K562 (cell line): Measurements from ENCODE around the gene LIPT1. TPM values are rescaled to one million over a fixed set of nuclear protein-coding genes. Genes with fewer than 3 reads are reported as not detected.

Experiments
- ATAC-seq: fragments of 200-7000 bp; cut with Tn5 transposase; 3 replicates; pipeline ENCODE4 v1.9.1; 2020; ENCODE audit warnings: moderate library complexity
- BruUV-seq: library from RNA; stranded (reverse); fragments of 400-500 nt; replicated peaks from 2 replicates; lab custom pipeline; 2021; lab: Mats Ljungman, UMichigan
- CTCF ChIA-PET: fragments of 300-600 bp; formaldehyde crosslinking; extraction: SDS; loops from one replicate; lab custom pipeline; 2021; ENCODE audit warnings: low intra/inter-chr PET ratio; lab: Yijun Ruan, JAX
- POLR2A ChIA-PET: fragments of 300-600, 350-650 bp; sonication (Branson Sonifier 250); formaldehyde crosslinking; extraction: SDS; loops from one replicate; lab custom pipeline; 2021; ENCODE audit warnings: antibody characterized with exemption, inconsistent platforms; lab: Yijun Ruan, JAX
- DNase-seq, 4 experiments: peaks; one replicate each; pipeline versions ENCODE4 v3.0.0 to v3.0.0-alpha.2; 2011 to 2018; ENCODE audit warnings: low spot score in 3 of 4, mixed read lengths in 3 of 4; ENCODE audit errors: extremely low read depth in 1 of 4
- FAIRE-seq: peaks from 2 replicates; lab custom pipeline; 2011; peaks lifted over from hg19 to GRCh38; lab: Jason Lieb, UNC
- H2AFZ ChIP-seq: 2 replicates; pipeline ENCODE4 v1.6.0; 2011; ENCODE audit warnings: low read depth, low read length, control low read depth, inconsistent platforms
- H3K27ac ChIP-seq: fragments of 200-600 bp; 3 replicates; pipeline ENCODE4 v1.8.0; 2011; ENCODE audit warnings: low read depth, mild to moderate bottlenecking, control low read depth, inconsistent platforms, low read length, moderate library complexity, mixed read lengths; ENCODE audit errors: extremely low read depth
- H3K27me3 ChIP-seq, 2 experiments: fragments of 300-600 bp in 1 of 2; 2 replicates in 1 of 2; 3 replicates in 1 of 2; pipeline versions ENCODE4 v1.6.0 to v1.8.0; 2011; ENCODE audit warnings: inconsistent platforms in 2 of 2, low read length in 2 of 2, mild to moderate bottlenecking in 1 of 2, mixed read lengths in 1 of 2, moderate library complexity in 1 of 2; ENCODE audit not compliant: control insufficient read depth in 2 of 2, insufficient read depth in 2 of 2
- H3K36me3 ChIP-seq: fragments of 300-600 bp; 3 replicates; pipeline ENCODE4 v1.8.0; 2011; ENCODE audit warnings: mild to moderate bottlenecking, low read length, inconsistent platforms; ENCODE audit not compliant: control insufficient read depth, insufficient read depth
- H3K4me1 ChIP-seq, 2 experiments: fragments of 200-600 bp in 1 of 2; replicated peaks in 1 of 2; 2 replicates in 1 of 2; 3 replicates in 1 of 2; pipeline versions ENCODE4 v1.5.1 to v1.8.0; 2011; ENCODE audit warnings: inconsistent platforms in 2 of 2, low read length in 2 of 2, mild to moderate bottlenecking in 1 of 2, mixed read lengths in 1 of 2, moderate library complexity in 1 of 2; ENCODE audit not compliant: control insufficient read depth in 2 of 2, insufficient read depth in 2 of 2
- H3K4me2 ChIP-seq: 2 replicates; pipeline ENCODE4 v1.6.1; 2011; ENCODE audit warnings: low read length, control low read depth, inconsistent platforms, mixed read lengths; ENCODE audit not compliant: insufficient read depth
- H3K4me3 ChIP-seq: fragments of 200-600 bp; sonication (generic), shearing (Covaris generic); 2 replicates; pipeline ENCODE4 v1.5.1; 2016; ENCODE audit warnings: control low read depth, inconsistent platforms
- H3K79me2 ChIP-seq: fragments of 200-600 bp; 3 replicates; pipeline ENCODE4 v1.8.0; 2011; ENCODE audit warnings: low read length, inconsistent platforms; ENCODE audit not compliant: control insufficient read depth, insufficient read depth
- H3K9ac ChIP-seq, 2 experiments: 2 replicates each; pipeline versions ENCODE4 v1.6.0 to v1.6.1; 2011; ENCODE audit warnings: low read depth in 2 of 2, low read length in 2 of 2, control low read depth in 1 of 2, inconsistent platforms in 1 of 2, mild to moderate bottlenecking in 1 of 2, mixed read lengths in 1 of 2; ENCODE audit not compliant: insufficient read depth in 1 of 2
- H3K9me1 ChIP-seq: one replicate; pipeline ENCODE4 v1.6.0; 2011; ENCODE audit warnings: inconsistent platforms, mild to moderate bottlenecking, low read length, moderate library complexity; ENCODE audit not compliant: control insufficient read depth, insufficient read depth
- H3K9me3 ChIP-seq: replicated peaks from 2 replicates; pipeline ENCODE4 v1.5.1; 2011; ENCODE audit warnings: low read depth, low read length, inconsistent platforms; ENCODE audit not compliant: control insufficient read depth, insufficient read depth
- H4K20me1 ChIP-seq: replicated peaks from 2 replicates; pipeline ENCODE4 v1.6.1; 2011; ENCODE audit warnings: low read length, inconsistent platforms, mixed read lengths; ENCODE audit not compliant: control insufficient read depth, insufficient read depth
- BCOR ChIP-seq: fragments of 450-650 bp; IDR thresholded peaks from 2 replicates; pipeline ENCODE4 v1.6.1; 2016
- BMI1 ChIP-seq: fragments of 150-350 bp; IDR thresholded peaks from 2 replicates; pipeline ENCODE4 v1.6.1; 2014; ENCODE audit warnings: low read length
- C11orf30 ChIP-seq: fragments of 450-650 bp; IDR thresholded peaks from 2 replicates; pipeline ENCODE4 v1.6.1; 2016; ENCODE audit warnings: low read depth, mild to moderate bottlenecking
- FOXA3 ChIP-seq, 2 experiments: fragments of 450-650 bp in 1 of 2; sonication (generic) in 1 of 2; formaldehyde crosslinking; IDR thresholded peaks in 1 of 2; conservative IDR thresholded peaks in 1 of 2; 2 replicates each; pipeline versions ENCODE4 v1.4.0 to v1.8.0; 2020 to 2022; ENCODE audit warnings: mild to moderate bottlenecking in 2 of 2, missing genetic modification reagents in 1 of 2
- ILK ChIP-seq: fragments of 450-650 bp; IDR thresholded peaks from 2 replicates; pipeline ENCODE4 v1.6.1; 2016; ENCODE audit warnings: missing genetic modification characterization, low read depth, mild to moderate bottlenecking, missing compliant biosample characterization, moderate library complexity, borderline replicate concordance
- MAFF ChIP-seq: IDR thresholded peaks from 2 replicates; pipeline ENCODE4 v1.6.1; 2012; ENCODE audit warnings: low read length, improper control_type of control experiment
- MAFK ChIP-seq: IDR thresholded peaks from 2 replicates; pipeline ENCODE4 v1.6.1; 2011; ENCODE audit warnings: low read length, improper control_type of control experiment
- NFE2 ChIP-seq: IDR thresholded peaks from 2 replicates; pipeline ENCODE4 v1.6.1; 2014; ENCODE audit warnings: antibody characterized with exemption, low read depth
- NFIC ChIP-seq: fragments of 450-650 bp; IDR thresholded peaks from 2 replicates; pipeline ENCODE4 v1.6.1; 2017; ENCODE audit warnings: mild to moderate bottlenecking, inconsistent platforms
- NR2C1 ChIP-seq, 2 experiments: fragments of 450-650 bp; IDR thresholded peaks; 2 replicates each; pipeline ENCODE4 v1.6.1; 2017; ENCODE audit warnings: mild to moderate bottlenecking in 2 of 2, antibody characterized with exemption in 1 of 2, inconsistent platforms in 1 of 2, missing compliant biosample characterization in 1 of 2, missing genetic modification characterization in 1 of 2
- SUPT5H ChIP-seq: fragments of 450-650 bp; IDR thresholded peaks from 2 replicates; pipeline ENCODE4 v1.6.1; 2016
- TFAM ChIP-seq: fragments of 250-450 bp; sonication (Bioruptor Pico); conservative IDR thresholded peaks from 2 replicates; pipeline ENCODE4 v1.5.0; 2021; ENCODE audit warnings: mild to moderate bottlenecking, moderate library complexity
- ZFP91 ChIP-seq: sonication (generic); formaldehyde crosslinking; IDR thresholded peaks from 2 replicates; pipeline ENCODE4 v1.8.0; 2022; ENCODE audit warnings: mild to moderate bottlenecking, missing genetic modification reagents
- ZNF124 ChIP-seq: sonication (generic); formaldehyde crosslinking; IDR thresholded peaks from 2 replicates; pipeline ENCODE4 v1.8.1; 2022; ENCODE audit warnings: missing genetic modification reagents
- ZNF511 ChIP-seq: sonication (generic); formaldehyde crosslinking; IDR thresholded peaks from 2 replicates; pipeline ENCODE4 v1.8.0; 2022; ENCODE audit warnings: mild to moderate bottlenecking, missing genetic modification reagents
- WGBS: fragments of 100-300 bp; shearing (Covaris generic); methylation state at CpG from one replicate; pipeline ENCODE4 v1.1.6; 2016; ENCODE audit warnings: low coverage, mixed read lengths; ENCODE audit not compliant: insufficient coverage; ENCODE audit errors: missing lambda C conversion rate; 5-methylcytosine and 5-hydroxymethylcytosine counted together
- in situ Hi-C: fragments of 300-500 bp; cut with MboI; formaldehyde crosslinking; loops from 4 replicates; pipeline ENCODE4 v1.15.0; 2018; ENCODE audit warnings: inconsistent platforms, mixed read lengths
- intact Hi-C: fragments of 100-400 bp; cut with micrococcal nuclease; formaldehyde crosslinking; loops from 2 replicates; pipeline ENCODE4 v1.14.2; 2022
- polyA plus RNA-seq, 8 experiments: library from polyadenylated mRNA; depleted of rRNA in 4 of 8; stranded (reverse) in 5 of 8; unstranded in 3 of 8; fragments of >200 nt; fragmentation: Nextera tagmentation in 2 of 8; fragmentation: Illumina TruSeq in 1 of 8; extraction: Ambion mirVana in 2 of 8; extraction: Trizol in 1 of 8; gene quantifications; 2 replicates each; pipeline versions ENCODE4 v1.2.1 to v1.2.3, GENCODE V29; 2011 to 2014; ENCODE audit warnings: inconsistent platforms in 1 of 8, missing spikeins in 1 of 8
- total RNA-seq, 7 experiments: library from RNA; depleted of rRNA in 6 of 7; stranded (reverse); fragments of >200 nt in 6 of 7; fragmentation: Illumina TruSeq in 2 of 7; extraction: Trizol in 2 of 7; gene quantifications; 2 replicates each; pipeline versions ENCODE4 v1.2.1 to v1.2.3, GENCODE V29; 2011 to 2021; ENCODE audit warnings: low replicate concordance in 1 of 7

The LIPT1 gene
- total and polyA plus RNA-seq, 9 of the 15 experiments (the other 6 are each of a cell fraction or from before 2014, with no cell fraction given), result 6.4 to 18.3 (median 11.6) TPM

GRCh38 chr2:99153921-99154604 is 704 bp upstream of the LIPT1 start:
- 15% methylated on average over 12 of the region's 12 CpGs for WGBS

More at GRCh38 chr2:99153921-99154604, 704 bp upstream of the LIPT1 start:
- H3K4me1 ChIP-seq, result peaks cover 11 to 21% of the 10 kb centered on the region in 2 experiments; a peak in 4 of 5 replicates
- peak overlapping the region; percentile 89 to 90 for H3K9ac ChIP-seq
- no peaks in the 10 kb centered on the region for H4K20me1 ChIP-seq
- peaks cover 32% of the 10 kb centered on the region for H3K79me2 ChIP-seq
- H3K36me3 ChIP-seq, result peaks cover 21% of the 10 kb centered on the region
- H3K4me3 ChIP-seq, result peak overlapping the region; percentile 64
- H3K9me1 ChIP-seq, result no peaks in the 10 kb centered on the region
- POLR2A ChIA-PET, result interaction anchor here (0.5 to 2.3 kb wide), 9 partner anchors 10 to 1108 kb away, joined by 3 to 8 read pairs (median 4); partner anchors contain the start of gene C2orf15
- intact Hi-C loops, result no loop called here
- TSS peak; percentile 64 for BruUV-seq
- ATAC-seq, result peak; percentile 6; the same call in 2 of the 3 replicates
- no peaks in the 10 kb centered on the region for H3K27me3 ChIP-seq
- peak in 2 of 4 experiments; percentile 18 to 21 for DNase-seq
- H3K27ac ChIP-seq, result peak overlapping the region; percentile 94
- CTCF ChIA-PET, result no interaction called here
- TF ChIP-seq BMI1 (no peak), TFAM (no peak), MAFK (0 out of 2 replicates have a peak, but pooled peaks have one; percentile 9), NR2C1 (IDR thresholded peaks at IDR 0.05) (no peak), NR2C1 (tag; IDR thresholded peaks at IDR 0.05) (no peak), NFIC (peak; percentile 49), NFE2 (peak; percentile 51), MAFF (peak; percentile 21; the same call in 1 of the 2 replicates), ZNF511 (no peak), SUPT5H (no peak), ILK (tag) (no peak), ZNF124 (CRISPR knock-in tag) (no peak), FOXA3 (CRISPR knock-in tag; conservative IDR thresholded peaks at IDR 0.05 in 1 of 2, IDR thresholded peaks at IDR 0.05 in 1 of 2) (no peak), BCOR (no peak), ZFP91 (no peak), C11orf30 (peak; percentile 45)
- peak overlapping the region; percentile 99 for H2AFZ ChIP-seq
- no peaks in the 10 kb centered on the region for H3K9me3 ChIP-seq
- in situ Hi-C loops, result no loop called here
- FAIRE-seq, result no peak
- peak overlapping the region; percentile 91 for H3K4me2 ChIP-seq
